NCI-H82 treated with DMSO at 0.1 percent for 48 hours (cell line): Measurements from ENCODE around the gene KIF26B.

ENCODE experiments used
- DNase-seq: peaks from one replicate; lab custom pipeline; 2025; ENCODE audit not compliant: unreplicated experiment; lab: John Stamatoyannopoulos, UW

KIF26B gene

GRCh38 chr1:245234217-245235081 lies 79.7 kb downstream of the KIF26B start:
- DNase-seq: no peak

- no peak for DNase-seq
Observed at GRCh38 chr1:245235156-245235555, 80.4 kb downstream of the KIF26B start.

GRCh38 chr1:245240648-245241165 lies 85.9 kb downstream of the KIF26B start:
- no peak for DNase-seq

- no peak for DNase-seq
Observed at GRCh38 chr1:245241526-245242130, 86.8 kb downstream of the KIF26B start.

GRCh38 chr1:245242989-245243388 lies 88.2 kb downstream of the KIF26B start:
- DNase-seq: no peak

- no peak for DNase-seq
Observed at GRCh38 chr1:245245021-245245667, 90.4 kb downstream of the KIF26B start.

- DNase-seq: no peak
Observed at GRCh38 chr1:245246433-245246832, 91.6 kb downstream of the KIF26B start.

- DNase-seq: no peak
Observed at GRCh38 chr1:245247356-245247755, 92.6 kb downstream of the KIF26B start.

- no peak for DNase-seq
Observed at GRCh38 chr1:245247801-245248200, 93.0 kb downstream of the KIF26B start.

GRCh38 chr1:245248231-245248731 lies 93.5 kb downstream of the KIF26B start:
- DNase-seq: no peak

GRCh38 chr1:245255783-245256182 lies 101.0 kb downstream of the KIF26B start:
- DNase-seq: no peak

GRCh38 chr1:245256528-245256927 lies 101.7 kb downstream of the KIF26B start:
- no peak for DNase-seq

GRCh38 chr1:245258271-245258920 lies 103.6 kb downstream of the KIF26B start:
- DNase-seq: no peak

- DNase-seq: no peak
Observed at GRCh38 chr1:245260110-245260882, 105.5 kb downstream of the KIF26B start.

GRCh38 chr1:245260883-245261282 lies 106.1 kb downstream of the KIF26B start:
- DNase-seq: no peak

- DNase-seq: no peak
Observed at GRCh38 chr1:245261786-245262185, 107.0 kb downstream of the KIF26B start.

GRCh38 chr1:245263529-245264095 lies 108.8 kb downstream of the KIF26B start:
- DNase-seq: no peak

- DNase-seq: no peak
Observed at GRCh38 chr1:245264226-245264625, 109.4 kb downstream of the KIF26B start.

GRCh38 chr1:245266105-245266504 lies 111.3 kb downstream of the KIF26B start:
- no peak for DNase-seq

GRCh38 chr1:245270063-245270462 lies 115.3 kb downstream of the KIF26B start:
- DNase-seq: no peak
